Activated T-cell treated with anti-CD3 and anti-CD28 coated beads for 48 hours (primary cell): ENCODE results near the gene SNX12.

Experiments
- DNase-seq: peaks from one replicate; pipeline ENCODE4 v3.0.0-alpha.2; 2020; ENCODE audit warnings: low read depth

The SNX12 gene

GRCh38 chrX:71068044-71068918, at the start of gene SNX12:
TSS of gene SNX12 (minus strand) at chrX:71068334. CDS start at chrX:71068306, 28 bp downstream.
- DNase-seq = peak; percentile 82

GRCh38 chrX:71117358-71117757, 49.2 kb upstream of the SNX12 start:
- DNase-seq = no peak

- DNase-seq = no peak
These were observed 43.8 kb upstream of the SNX12 start for GRCh38 chrX:71111921-71112431.

- DNase-seq = peak; percentile 45
These were observed 43.2 kb upstream of the SNX12 start, which contains the start of gene IL2RG for GRCh38 chrX:71111141-71111843. TSS of gene IL2RG (minus strand) at chrX:71111577. CDS start at chrX:71111539, 38 bp downstream.

- DNase-seq = no peak
These were observed 40.9 kb upstream of the SNX12 start for GRCh38 chrX:71109051-71109450.

GRCh38 chrX:71107762-71108360, 39.7 kb upstream of the SNX12 start:
- DNase-seq = no peak

GRCh38 chrX:71107245-71107644, 39.1 kb upstream of the SNX12 start:
- DNase-seq = no peak

GRCh38 chrX:71106427-71106826, 38.3 kb upstream of the SNX12 start, which contains the start of gene CXorf65:
TSS of gene CXorf65 (minus strand) at chrX:71106740. CDS start at chrX:71106556, 184 bp downstream.
- no peak for DNase-seq

- DNase-seq = no peak
These were observed 37.5 kb upstream of the SNX12 start for GRCh38 chrX:71105628-71106027.

- peak; percentile 36 for DNase-seq
These were observed 35.2 kb upstream of the SNX12 start for GRCh38 chrX:71103110-71103983.

- DNase-seq = no peak
These were observed 34.2 kb upstream of the SNX12 start for GRCh38 chrX:71102292-71102691.

GRCh38 chrX:71100581-71101505, 32.7 kb upstream of the SNX12 start:
- no peak for DNase-seq

- no peak for DNase-seq
These were observed 31.6 kb upstream of the SNX12 start for GRCh38 chrX:71099736-71100135.

GRCh38 chrX:71098951-71099506, 30.9 kb upstream of the SNX12 start:
- DNase-seq = no peak

- peak; percentile 52 for DNase-seq
These were observed 30.2 kb upstream of the SNX12 start for GRCh38 chrX:71098302-71098701.

- no peak for DNase-seq
These were observed 28.6 kb upstream of the SNX12 start for GRCh38 chrX:71096760-71097032.

- DNase-seq = no peak
These were observed 28.0 kb upstream of the SNX12 start for GRCh38 chrX:71095981-71096759.

GRCh38 chrX:71095555-71095980, 27.4 kb upstream of the SNX12 start, which contains the start of gene FOXO4:
TSS of gene FOXO4 (plus strand) at chrX:71095851. CDS start at chrX:71096529, 678 bp downstream.
- DNase-seq = peak; percentile 77

GRCh38 chrX:71095033-71095432, 26.9 kb upstream of the SNX12 start:
- no peak for DNase-seq
